Measurements from ENCODE around the gene GJC2.

GJC2 gene

DNA sequence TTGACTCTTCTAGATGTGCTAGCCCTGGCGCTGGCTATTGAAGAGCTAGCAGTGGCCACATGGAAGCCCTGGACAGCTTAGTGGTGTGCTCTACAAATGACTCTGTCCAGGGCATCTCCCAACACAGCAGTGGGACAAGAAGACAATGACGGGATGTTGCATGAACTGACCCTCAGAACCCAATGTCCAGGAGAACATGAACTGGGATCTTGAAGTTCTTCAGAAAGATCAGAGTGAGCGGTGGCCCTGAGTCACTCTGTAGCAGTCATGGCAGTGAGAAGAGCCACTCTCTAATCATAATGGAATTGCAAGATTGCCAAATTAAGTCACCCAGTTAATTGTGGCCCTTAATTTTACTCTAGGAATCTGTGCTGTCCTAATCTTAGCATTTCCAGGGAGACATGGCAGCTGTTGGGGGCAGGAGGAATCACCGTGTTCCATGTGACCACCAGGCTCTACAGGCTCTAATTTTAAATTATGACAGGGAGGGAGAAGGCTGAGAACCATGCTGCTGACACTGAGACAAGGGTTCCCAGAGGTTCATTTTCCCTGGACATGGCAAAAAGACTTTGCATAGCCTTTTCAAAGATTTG is 47.9 kb downstream of the GJC2 start:
- DNase-seq, result no peak

DNA sequence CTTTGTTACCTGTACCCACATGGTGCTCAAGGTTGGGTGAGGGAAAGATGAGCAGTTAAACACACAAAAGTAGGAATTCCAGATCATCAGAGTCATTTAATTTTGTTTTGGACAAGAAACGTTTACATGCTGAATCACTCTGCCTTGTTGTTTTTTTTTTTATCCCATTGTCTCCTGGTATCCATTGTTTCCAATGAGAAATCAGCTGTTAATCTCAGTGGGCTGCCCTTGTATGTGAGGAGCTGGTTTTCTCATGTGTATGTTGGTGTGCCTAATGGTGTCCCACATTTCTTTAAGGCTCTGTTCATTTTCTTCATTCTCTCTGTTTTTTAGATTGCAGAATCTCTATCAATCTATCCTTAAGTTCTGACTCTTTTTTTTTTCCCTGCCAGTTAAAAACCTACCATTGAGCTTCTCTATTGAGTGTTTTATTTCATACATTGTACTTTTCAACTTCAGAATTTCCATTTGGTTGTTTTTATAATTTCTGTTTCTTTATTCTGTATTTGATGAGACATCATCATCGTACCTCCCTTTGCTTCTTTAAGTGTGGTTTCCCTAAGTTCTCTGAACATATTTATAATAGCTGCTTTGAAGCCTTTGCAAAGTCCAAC is 49.4 kb downstream of the GJC2 start:
- no peak for DNase-seq

DNA sequence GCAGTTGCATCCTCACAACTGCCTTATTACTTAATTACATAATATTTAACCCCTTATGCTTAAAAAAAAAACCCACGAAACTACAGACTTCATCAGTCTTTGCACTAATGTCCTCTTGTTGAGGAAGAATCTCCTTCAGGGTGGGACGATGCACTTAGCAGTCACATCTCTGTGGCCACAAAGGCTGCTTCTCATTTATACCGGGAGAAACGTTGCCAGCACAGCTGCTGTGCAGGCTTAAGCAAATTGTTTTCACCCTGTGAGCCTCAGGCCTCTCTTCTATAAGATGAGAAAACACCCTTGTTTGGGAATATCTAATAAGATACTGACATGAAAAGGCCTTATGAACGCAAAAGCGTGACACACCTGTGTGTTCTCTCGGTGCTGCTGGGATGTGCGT is 55.2 kb downstream of the GJC2 start:
- DNase-seq, result no peak

DNA sequence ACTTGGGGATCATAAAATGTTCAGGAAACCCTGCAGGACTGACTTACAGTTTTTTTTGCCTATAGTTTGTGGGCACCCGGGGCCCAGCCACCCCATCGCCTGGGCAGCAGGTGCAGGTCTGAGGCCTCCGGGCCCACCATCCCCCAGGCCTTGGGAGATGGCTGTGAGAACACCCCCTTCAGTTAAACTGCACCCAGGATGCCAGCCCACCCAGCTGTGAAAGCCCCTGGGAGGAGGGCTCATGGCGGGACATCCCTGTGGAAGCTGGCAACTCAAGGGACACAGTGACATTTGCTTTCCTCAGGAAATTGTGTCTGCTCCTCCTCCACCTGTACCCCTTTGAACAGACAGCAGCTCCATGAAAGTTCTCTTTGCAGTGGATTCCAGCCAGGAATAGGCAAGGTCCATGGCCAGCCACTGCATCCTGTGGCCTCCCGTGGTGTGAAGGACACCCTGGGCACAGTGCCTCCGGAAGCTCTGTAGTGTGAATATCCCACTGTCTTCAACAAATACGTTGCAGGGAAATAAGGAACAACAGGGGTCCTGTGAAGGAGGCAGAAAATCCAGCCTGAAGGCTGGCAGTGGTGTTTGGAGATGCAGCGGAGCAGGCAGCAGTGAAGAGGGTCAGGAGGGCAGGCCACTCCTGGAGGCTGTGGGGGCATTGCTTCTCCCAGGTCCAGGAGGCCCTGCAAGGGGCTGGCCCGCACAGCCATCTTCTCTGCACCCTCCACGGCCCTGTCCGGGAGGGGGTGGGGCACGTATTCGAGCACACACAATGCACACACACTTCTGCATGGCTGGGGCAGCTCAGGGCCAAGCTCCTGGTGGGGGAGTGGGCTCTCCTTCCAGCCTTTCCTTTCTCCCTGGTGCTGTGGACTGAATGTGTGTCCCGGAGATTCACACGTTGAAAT is 56.1 kb downstream of the GJC2 start:
- DNase-seq, result no peak

DNA sequence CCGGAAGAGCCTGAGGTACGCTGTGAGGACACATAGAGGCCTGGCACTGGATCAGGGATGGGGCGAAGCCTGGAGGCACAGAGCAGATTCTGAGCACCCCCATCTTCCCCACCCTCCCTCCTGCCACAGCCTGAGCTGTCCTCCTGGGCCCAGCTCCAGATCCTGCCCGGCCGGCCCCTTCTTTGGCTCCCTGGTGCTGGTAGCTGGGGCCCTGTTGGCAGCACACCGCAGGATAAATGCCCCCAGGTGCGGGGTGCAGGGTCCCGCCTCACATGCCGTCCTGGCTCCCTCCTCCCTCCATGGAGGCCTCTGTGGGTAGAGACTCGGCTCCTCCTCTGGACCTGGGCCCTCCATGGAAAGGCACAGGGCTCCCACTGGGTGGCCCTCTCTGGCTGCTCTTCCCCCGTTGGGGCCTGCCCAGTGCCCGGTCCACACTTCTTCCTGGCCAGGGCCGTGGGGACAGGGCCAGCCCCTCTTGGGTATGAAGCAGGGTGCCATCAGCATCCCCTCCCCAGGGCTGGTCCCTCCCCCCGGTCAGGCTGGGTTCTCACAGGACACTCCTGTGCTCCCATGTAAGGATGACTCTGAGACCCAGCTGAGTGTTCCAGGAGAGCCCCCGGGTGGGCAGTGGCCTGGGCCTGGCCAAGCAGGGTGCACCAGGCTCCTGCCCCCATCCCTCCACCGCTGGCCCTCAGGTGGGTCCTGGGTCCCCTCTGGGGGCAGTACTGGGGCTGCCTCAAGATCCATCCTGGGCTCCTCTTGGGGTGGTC is 57.0 kb downstream of the GJC2 start:
- no peak for DNase-seq

DNA sequence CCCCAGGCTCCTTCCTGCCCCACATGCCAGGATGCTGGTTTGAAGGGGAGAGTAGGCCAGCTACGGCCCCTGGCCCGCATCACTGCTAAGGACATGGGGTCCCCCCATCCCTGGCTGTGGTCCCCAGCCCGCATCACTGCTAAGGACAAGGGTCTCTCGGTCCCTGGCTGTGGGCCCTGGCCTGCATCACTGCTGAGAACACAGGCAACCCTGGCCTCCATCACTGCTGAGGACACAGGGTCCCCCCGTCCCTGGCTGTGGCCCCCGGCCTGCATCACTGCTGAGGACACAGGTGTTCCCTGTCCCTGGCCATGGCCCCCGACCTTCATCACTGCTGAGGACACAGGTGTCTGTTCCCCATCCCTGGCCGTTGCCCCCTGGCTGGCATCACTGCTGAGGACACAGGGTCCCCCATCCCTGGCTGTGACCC is 57.7 kb downstream of the GJC2 start:
- no peak for DNase-seq

DNA sequence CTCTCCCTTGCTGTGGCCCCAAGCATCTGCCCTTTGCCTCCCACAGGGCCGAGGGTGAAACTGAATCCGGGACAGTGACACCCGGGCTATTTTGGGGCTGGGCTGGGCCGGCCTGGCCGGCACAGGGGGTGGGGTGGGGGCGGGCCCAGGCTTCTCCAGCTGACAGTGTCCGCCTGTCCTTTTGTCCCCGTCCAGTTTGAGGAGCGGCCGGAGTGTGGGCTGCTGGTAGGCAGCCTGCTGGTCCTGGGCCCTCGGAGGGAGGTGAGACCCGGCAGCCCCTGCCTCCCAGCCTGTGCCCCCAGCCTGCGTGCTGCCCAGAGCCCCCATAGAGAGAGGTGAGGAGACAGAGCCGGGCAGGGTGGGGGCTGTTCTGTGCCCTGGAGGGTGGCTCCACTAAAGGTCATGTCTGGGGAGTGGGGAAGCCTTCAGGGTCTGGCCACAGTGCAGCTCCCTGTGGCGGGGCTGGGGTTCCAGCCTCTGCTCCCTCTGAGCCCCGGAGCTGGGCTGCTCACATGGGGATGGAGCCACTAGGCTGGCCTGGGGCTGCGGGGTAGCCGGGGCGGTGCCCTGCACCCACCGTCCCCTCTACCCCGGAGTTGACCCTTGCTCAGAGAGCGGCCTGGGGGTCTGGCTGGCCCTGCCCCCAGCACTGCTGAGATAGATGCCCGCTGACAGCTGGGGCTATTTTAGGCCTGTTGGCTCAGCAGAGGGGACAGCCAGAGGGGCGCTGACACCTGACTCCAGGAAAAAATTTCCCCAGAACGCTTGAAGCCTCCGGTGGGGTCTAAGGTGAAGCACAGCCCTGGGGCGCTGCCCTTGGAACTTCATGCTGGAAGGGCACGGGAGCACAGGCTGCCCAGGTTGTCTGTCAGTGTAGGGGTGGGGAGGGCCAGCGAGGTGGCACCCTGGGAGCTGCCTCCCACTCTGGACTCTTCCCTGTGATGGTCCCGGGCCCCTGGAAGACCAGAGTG is 58.4 kb downstream of the GJC2 start, which contains the start of gene OBSCN:
TSS of gene OBSCN (plus strand) at position 194 of the 971 bp plus-strand sequence. CDS start 3,740 bp downstream, outside the sequence.
- DNase-seq, result no peak

DNA sequence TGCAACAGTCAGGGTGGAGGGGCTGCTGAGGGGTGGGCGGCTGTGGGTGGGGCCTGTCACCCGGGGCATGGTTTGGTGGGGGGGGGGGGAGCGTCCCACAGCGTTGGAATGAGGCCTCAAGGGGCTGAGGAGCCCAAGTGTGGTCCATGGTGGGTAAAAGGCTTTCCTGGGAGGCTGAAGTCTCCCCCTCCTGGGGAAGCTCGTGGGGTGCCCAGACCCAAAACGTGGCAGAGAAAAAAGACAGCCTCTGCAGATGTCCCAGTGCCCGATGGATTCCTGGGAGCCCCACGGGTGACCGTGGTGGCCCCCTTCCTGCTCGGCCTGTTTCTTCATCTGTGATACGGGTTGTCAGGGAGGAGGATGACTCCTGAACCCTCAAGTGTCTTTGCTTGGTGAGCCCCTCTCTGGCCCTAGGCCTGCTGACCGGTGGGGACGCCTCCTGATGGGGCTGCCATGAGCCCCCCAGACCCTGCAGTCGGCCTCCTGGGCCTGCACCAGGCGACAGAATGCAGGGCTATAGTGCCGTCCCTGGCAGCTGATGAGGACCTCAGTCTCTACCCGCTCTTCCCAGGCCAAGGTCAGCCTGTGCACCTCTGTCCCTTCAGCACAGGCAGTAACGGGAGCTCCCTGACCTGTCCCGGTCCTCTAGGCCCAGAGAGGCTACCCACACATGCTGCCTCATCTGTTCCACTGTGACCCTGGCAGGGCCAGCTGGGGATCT is 59.3 kb downstream of the GJC2 start:
- no peak for DNase-seq

Data from activated T-cell treated with anti-CD3 and anti-CD28 coated beads, Interleukin-2, amount 50 U/mL, for 1 hour (primary cell).